HEK293 (cell line): ENCODE data around the gene ADCY1.

Experiments used
- CTCF ChIA-PET: fragments of 350-600 bp; formaldehyde crosslinking; extraction: SDS; loops from one replicate; lab custom pipeline; 2021; ENCODE audit warnings: antibody characterized with exemption; lab: Yijun Ruan, JAX
- POLR2A ChIA-PET: fragments of 300-600 bp; formaldehyde crosslinking; extraction: SDS; loops from one replicate; lab custom pipeline; 2020; ENCODE audit warnings: antibody characterized with exemption, inconsistent platforms; lab: Yijun Ruan, JAX
- H3K27ac ChIP-seq: fragments of 200-500 bp; sonication (Bioruptor generic); 2 replicates; pipeline ENCODE4 v1.5.1; 2014; ENCODE audit warnings: low read depth, low read length, control low read depth, inconsistent platforms; ENCODE audit errors: extremely low read depth
- H3K36me3 ChIP-seq, 2 experiments: fragments of 200-500 bp in 1 of 2; sonication (Bioruptor generic) in 1 of 2; 1 replicate in 1 of 2; 2 replicates in 1 of 2; pipeline ENCODE4 v1.5.1; 2014 to 2017; ENCODE audit warnings: inconsistent platforms in 2 of 2, low read length in 2 of 2; ENCODE audit not compliant: control insufficient read depth in 2 of 2, insufficient read depth in 1 of 2
- H3K4me1 ChIP-seq: fragments of 200-500 bp; sonication (Bioruptor generic); 2 replicates; pipeline ENCODE4 v1.5.1; 2014; ENCODE audit warnings: mild to moderate bottlenecking, low read length, inconsistent platforms; ENCODE audit not compliant: control insufficient read depth, insufficient read depth
- H3K4me3 ChIP-seq: 2 replicates; pipeline ENCODE4 v1.5.1; 2011; ENCODE audit warnings: low read depth, mild to moderate bottlenecking, control low read depth, low read length, moderate library complexity
- H3K9me3 ChIP-seq: fragments of 200-500 bp; sonication (Bioruptor generic); 2 replicates; pipeline ENCODE4 v1.5.1; 2014; ENCODE audit warnings: low read depth, low read length, inconsistent platforms; ENCODE audit not compliant: control insufficient read depth, insufficient read depth
- AEBP2 ChIP-seq: fragments of 450-650 bp; formaldehyde crosslinking; IDR thresholded peaks from 2 replicates; pipeline ENCODE4 v1.5.1; 2016; ENCODE audit warnings: missing biosample characterization, missing genetic modification characterization, borderline replicate concordance
- ATF2 ChIP-seq: fragments of 450-650 bp; formaldehyde crosslinking; IDR thresholded peaks from 2 replicates; pipeline ENCODE4 v1.5.1; 2016; ENCODE audit warnings: missing biosample characterization, missing genetic modification characterization, low read depth
- BCL11B ChIP-seq: fragments of 450-650 bp; formaldehyde crosslinking; IDR thresholded peaks from 2 replicates; pipeline ENCODE4 v1.5.1; 2016; ENCODE audit warnings: low read depth, missing biosample characterization, missing genetic modification characterization
- GLIS2 ChIP-seq: fragments of 450-650 bp; formaldehyde crosslinking; IDR thresholded peaks from 2 replicates; pipeline ENCODE4 v1.5.1; 2016; ENCODE audit warnings: missing biosample characterization, missing genetic modification characterization
- IKZF3 ChIP-seq: fragments of 450-650 bp; IDR thresholded peaks from 2 replicates; pipeline ENCODE4 v1.5.0; 2018; ENCODE audit warnings: missing biosample characterization, mild to moderate bottlenecking, missing genetic modification characterization, moderate library complexity
- KLF7 ChIP-seq: fragments of 450-650 bp; formaldehyde crosslinking; IDR thresholded peaks from 2 replicates; pipeline ENCODE4 v1.5.1; 2016; ENCODE audit warnings: missing biosample characterization, missing genetic modification characterization, borderline replicate concordance
- MYNN ChIP-seq: fragments of 450-650 bp; formaldehyde crosslinking; IDR thresholded peaks from 2 replicates; pipeline ENCODE4 v1.5.1; 2016; ENCODE audit warnings: missing biosample characterization, missing genetic modification characterization, borderline replicate concordance
- REPIN1 ChIP-seq: fragments of 450-650 bp; formaldehyde crosslinking; IDR thresholded peaks from 2 replicates; pipeline ENCODE4 v1.5.1; 2017; ENCODE audit warnings: missing biosample characterization, missing genetic modification characterization, low read depth
- SP2 ChIP-seq: fragments of 450-650 bp; formaldehyde crosslinking; IDR thresholded peaks from 2 replicates; pipeline ENCODE4 v1.5.1; 2016; ENCODE audit warnings: missing biosample characterization, missing genetic modification characterization
- ZBTB1 ChIP-seq: fragments of 450-650 bp; formaldehyde crosslinking; IDR thresholded peaks from 2 replicates; pipeline ENCODE4 v1.5.1; 2016; ENCODE audit warnings: missing biosample characterization, missing genetic modification characterization
- ZBTB17 ChIP-seq: fragments of 450-650 bp; formaldehyde crosslinking; IDR thresholded peaks from 2 replicates; pipeline ENCODE4 v1.5.1; 2016; ENCODE audit warnings: missing biosample characterization, missing genetic modification characterization
- ZBTB20 ChIP-seq: fragments of 450-650 bp; formaldehyde crosslinking; IDR thresholded peaks from 2 replicates; pipeline ENCODE4 v1.5.1; 2016; ENCODE audit warnings: missing biosample characterization, missing genetic modification characterization
- ZBTB26 ChIP-seq: fragments of 450-650 bp; formaldehyde crosslinking; optimal IDR thresholded peaks from 2 replicates; pipeline ENCODE3; 2016; ENCODE audit warnings: missing biosample characterization, mild to moderate bottlenecking, missing genetic modification characterization
- ZFP37 ChIP-seq: fragments of 450-650 bp; formaldehyde crosslinking; IDR thresholded peaks from 2 replicates; pipeline ENCODE4 v1.5.1; 2016; ENCODE audit warnings: missing biosample characterization, missing genetic modification characterization
- ZNF548 ChIP-seq: fragments of 450-650 bp; formaldehyde crosslinking; IDR thresholded peaks from 2 replicates; pipeline ENCODE4 v1.5.1; 2016; ENCODE audit warnings: missing biosample characterization, missing genetic modification characterization
- ZNF600 ChIP-seq: fragments of 450-650 bp; formaldehyde crosslinking; IDR thresholded peaks from 2 replicates; pipeline ENCODE4 v1.5.1; 2016; ENCODE audit warnings: missing biosample characterization, missing genetic modification characterization
- ZNF623 ChIP-seq: fragments of 450-650 bp; formaldehyde crosslinking; IDR thresholded peaks from 2 replicates; pipeline ENCODE4 v1.5.1; 2016; ENCODE audit warnings: missing biosample characterization, missing genetic modification characterization
- ZNF76 ChIP-seq: fragments of 450-650 bp; formaldehyde crosslinking; IDR thresholded peaks from 2 replicates; pipeline ENCODE4; 2016; ENCODE audit warnings: low read depth, missing biosample characterization, missing genetic modification characterization, borderline replicate concordance
- ZNF837 ChIP-seq: fragments of 450-650 bp; formaldehyde crosslinking; IDR thresholded peaks from 2 replicates; pipeline ENCODE4 v1.5.1; 2016; ENCODE audit warnings: missing biosample characterization, missing genetic modification characterization
- TF ChIP-seq, protein P1 (sequence below): fragments of 450-650 bp; formaldehyde crosslinking; IDR thresholded peaks from 2 replicates; pipeline ENCODE4 v1.5.1; 2016; ENCODE audit warnings: missing biosample characterization, missing genetic modification characterization, borderline replicate concordance
- TF ChIP-seq, protein P2 (sequence below): IDR thresholded peaks from 2 replicates; pipeline ENCODE4 v1.6.1; 2011; ENCODE audit warnings: mild to moderate bottlenecking, low read depth, low read length, borderline replicate concordance
- TF ChIP-seq, protein P3 (sequence below): fragments of 450-650 bp; formaldehyde crosslinking; IDR thresholded peaks from 2 replicates; pipeline ENCODE4 v1.5.1; 2017; ENCODE audit warnings: missing biosample characterization, missing genetic modification characterization

Gene ADCY1

DNA sequence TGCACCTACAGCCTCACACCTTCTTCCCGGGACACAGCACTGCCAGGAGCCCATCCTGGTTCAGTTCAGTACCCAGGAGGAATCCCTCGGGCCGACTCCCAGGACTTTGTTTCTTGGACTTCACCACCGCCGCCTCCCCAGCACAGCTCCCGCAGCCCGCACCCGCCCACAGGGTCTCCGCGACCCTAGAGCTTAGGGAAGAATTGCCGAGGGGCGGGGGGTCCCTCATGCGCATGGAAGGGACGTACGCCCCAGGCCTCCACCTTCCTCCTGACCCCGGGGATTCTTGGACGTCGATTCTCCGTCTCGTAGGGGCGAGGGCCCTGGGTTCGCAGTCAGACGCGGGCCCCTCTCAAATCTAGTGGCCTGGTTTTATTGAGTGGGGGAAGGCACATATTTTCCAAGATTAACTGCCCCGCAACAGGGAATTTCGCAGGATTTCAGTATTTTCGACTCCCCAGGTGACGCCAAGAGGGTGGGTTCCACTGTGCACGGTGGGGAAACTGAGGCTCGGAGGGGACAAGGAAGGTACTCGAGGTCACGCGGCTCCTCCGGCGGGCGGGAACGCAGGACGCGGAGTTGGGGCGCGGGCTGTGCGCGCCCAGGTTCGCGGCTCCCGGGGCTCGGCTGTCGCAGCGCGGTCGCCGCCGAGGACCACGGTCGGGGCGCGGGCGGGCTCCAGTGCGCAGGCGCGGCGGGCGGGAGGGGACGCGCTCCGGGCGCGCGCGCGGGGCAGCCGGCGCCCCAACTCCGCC, at the start of gene ADCY1 (continued):
- no peak for TF ChIP-seq AEBP2 (tag by site-specific recombination)
- TF ChIP-seq ZBTB26 (tag by site-specific recombination) = peak; percentile 8
- no peak for TF ChIP-seq ZNF837
- no peak for TF ChIP-seq KLF7
- no peak for TF ChIP-seq ZNF548 (tag by site-specific recombination)
- TF ChIP-seq ZFP37 = no peak
- TF ChIP-seq, protein P1, sequence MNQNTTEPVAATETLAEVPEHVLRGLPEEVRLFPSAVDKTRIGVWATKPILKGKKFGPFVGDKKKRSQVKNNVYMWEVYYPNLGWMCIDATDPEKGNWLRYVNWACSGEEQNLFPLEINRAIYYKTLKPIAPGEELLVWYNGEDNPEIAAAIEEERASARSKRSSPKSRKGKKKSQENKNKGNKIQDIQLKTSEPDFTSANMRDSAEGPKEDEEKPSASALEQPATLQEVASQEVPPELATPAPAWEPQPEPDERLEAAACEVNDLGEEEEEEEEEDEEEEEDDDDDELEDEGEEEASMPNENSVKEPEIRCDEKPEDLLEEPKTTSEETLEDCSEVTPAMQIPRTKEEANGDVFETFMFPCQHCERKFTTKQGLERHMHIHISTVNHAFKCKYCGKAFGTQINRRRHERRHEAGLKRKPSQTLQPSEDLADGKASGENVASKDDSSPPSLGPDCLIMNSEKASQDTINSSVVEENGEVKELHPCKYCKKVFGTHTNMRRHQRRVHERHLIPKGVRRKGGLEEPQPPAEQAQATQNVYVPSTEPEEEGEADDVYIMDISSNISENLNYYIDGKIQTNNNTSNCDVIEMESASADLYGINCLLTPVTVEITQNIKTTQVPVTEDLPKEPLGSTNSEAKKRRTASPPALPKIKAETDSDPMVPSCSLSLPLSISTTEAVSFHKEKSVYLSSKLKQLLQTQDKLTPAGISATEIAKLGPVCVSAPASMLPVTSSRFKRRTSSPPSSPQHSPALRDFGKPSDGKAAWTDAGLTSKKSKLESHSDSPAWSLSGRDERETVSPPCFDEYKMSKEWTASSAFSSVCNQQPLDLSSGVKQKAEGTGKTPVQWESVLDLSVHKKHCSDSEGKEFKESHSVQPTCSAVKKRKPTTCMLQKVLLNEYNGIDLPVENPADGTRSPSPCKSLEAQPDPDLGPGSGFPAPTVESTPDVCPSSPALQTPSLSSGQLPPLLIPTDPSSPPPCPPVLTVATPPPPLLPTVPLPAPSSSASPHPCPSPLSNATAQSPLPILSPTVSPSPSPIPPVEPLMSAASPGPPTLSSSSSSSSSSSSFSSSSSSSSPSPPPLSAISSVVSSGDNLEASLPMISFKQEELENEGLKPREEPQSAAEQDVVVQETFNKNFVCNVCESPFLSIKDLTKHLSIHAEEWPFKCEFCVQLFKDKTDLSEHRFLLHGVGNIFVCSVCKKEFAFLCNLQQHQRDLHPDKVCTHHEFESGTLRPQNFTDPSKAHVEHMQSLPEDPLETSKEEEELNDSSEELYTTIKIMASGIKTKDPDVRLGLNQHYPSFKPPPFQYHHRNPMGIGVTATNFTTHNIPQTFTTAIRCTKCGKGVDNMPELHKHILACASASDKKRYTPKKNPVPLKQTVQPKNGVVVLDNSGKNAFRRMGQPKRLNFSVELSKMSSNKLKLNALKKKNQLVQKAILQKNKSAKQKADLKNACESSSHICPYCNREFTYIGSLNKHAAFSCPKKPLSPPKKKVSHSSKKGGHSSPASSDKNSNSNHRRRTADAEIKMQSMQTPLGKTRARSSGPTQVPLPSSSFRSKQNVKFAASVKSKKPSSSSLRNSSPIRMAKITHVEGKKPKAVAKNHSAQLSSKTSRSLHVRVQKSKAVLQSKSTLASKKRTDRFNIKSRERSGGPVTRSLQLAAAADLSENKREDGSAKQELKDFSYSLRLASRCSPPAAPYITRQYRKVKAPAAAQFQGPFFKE = no peak

DNA sequence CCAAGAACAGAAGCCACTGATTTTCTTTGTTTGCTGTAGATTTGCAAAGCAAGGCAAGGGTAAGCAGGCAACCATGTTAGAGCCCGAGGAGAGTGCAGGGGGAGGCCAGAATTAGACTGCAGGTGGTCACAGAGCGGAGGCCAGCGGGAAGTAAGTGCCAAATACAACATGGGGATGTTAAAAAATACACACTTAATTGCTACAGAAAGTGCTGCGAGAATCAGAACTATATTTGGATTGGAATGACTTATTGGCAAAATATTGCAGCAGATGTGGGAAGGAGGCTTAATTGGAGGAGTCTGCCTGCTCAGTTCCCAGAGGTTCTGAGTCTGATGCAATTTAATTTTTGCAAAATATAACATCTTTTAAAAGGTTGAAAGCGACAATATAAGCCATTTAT, 49.7 kb upstream of the ADCY1 start:
- POLR2A ChIA-PET = no interaction called here
- no peaks in the 10 kb centered on the region for H3K9me3 ChIP-seq
- TF ChIP-seq ZBTB17 (tag by site-specific recombination) (no peak), ZBTB20 (no peak), SP2 (tag by site-specific recombination) (no peak), ZNF600 (no peak), ZNF76 (tag by site-specific recombination) (no peak), GLIS2 (no peak), REPIN1 (no peak), ZBTB1 (tag by site-specific recombination) (no peak), ZNF623 (tag by site-specific recombination) (no peak), IKZF3 (tag by site-specific recombination) (no peak), ZNF837 (no peak), ATF2 (tag by site-specific recombination) (no peak), BCL11B (no peak), MYNN (tag by site-specific recombination) (no peak)
- TF ChIP-seq, protein P2, sequence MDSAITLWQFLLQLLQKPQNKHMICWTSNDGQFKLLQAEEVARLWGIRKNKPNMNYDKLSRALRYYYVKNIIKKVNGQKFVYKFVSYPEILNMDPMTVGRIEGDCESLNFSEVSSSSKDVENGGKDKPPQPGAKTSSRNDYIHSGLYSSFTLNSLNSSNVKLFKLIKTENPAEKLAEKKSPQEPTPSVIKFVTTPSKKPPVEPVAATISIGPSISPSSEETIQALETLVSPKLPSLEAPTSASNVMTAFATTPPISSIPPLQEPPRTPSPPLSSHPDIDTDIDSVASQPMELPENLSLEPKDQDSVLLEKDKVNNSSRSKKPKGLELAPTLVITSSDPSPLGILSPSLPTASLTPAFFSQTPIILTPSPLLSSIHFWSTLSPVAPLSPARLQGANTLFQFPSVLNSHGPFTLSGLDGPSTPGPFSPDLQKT = no peak
- TF ChIP-seq, protein P3, sequence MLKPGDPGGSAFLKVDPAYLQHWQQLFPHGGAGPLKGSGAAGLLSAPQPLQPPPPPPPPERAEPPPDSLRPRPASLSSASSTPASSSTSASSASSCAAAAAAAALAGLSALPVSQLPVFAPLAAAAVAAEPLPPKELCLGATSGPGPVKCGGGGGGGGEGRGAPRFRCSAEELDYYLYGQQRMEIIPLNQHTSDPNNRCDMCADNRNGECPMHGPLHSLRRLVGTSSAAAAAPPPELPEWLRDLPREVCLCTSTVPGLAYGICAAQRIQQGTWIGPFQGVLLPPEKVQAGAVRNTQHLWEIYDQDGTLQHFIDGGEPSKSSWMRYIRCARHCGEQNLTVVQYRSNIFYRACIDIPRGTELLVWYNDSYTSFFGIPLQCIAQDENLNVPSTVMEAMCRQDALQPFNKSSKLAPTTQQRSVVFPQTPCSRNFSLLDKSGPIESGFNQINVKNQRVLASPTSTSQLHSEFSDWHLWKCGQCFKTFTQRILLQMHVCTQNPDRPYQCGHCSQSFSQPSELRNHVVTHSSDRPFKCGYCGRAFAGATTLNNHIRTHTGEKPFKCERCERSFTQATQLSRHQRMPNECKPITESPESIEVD (tag by site-specific recombination) = no peak
- TF ChIP-seq, all 188 proteins: peak for 0
- CTCF ChIA-PET = no interaction called here
- Histone ChIP-seq H3K4me1 (no peaks in the 10 kb centered on the region), H3K27ac (no peak overlapping the region), H3K4me3 (no peak overlapping the region), H3K36me3 (no peaks in the 10 kb centered on the region)
